KG1 (cell line): ENCODE data around the gene SIRT2.
"Not testable (repeated sequence)": the region's sequence is repeated elsewhere in the genome, so short reads cannot be mapped to it uniquely, and the experiment has no call there.

ENCODE experiments used
- DNase-seq: peaks from one replicate; lab custom pipeline; 2025; lab: John Stamatoyannopoulos, UW

SIRT2 gene

GRCh38 chr19:38829203-38829602, 70.2 kb downstream of the SIRT2 start:
- DNase-seq: not testable (repeated sequence)
